Epithelial cell of proximal tubule (primary cell): ENCODE results near the gene PARP8. TPM values are rescaled to one million over a fixed set of nuclear protein-coding genes. Genes with fewer than 3 reads are reported as not detected.

Source experiments
- DNase-seq: peaks from one replicate; pipeline ENCODE4 v3.0.0-alpha.2; 2011; ENCODE audit warnings: low read depth
- H3K4me3 ChIP-seq: 2 replicates; pipeline ENCODE4 v1.5.1; 2011; ENCODE audit warnings: low read depth, mild to moderate bottlenecking, low read length
- CTCF ChIP-seq: conservative IDR thresholded peaks from 2 replicates; pipeline ENCODE4 v1.5.1; 2012; ENCODE audit warnings: low read depth, mild to moderate bottlenecking, low read length
- total RNA-seq: library from RNA; depleted of rRNA; stranded (reverse); fragments of >200 nt; gene quantifications from 2 replicates; pipeline ENCODE4 v1.2.3, GENCODE V29; 2015

The PARP8 gene
- total RNA-seq, 1 donor from 2014 or later, result 8.8 TPM

GRCh38 chr5:50832657-50833284 is 166.3 kb downstream of the PARP8 start:
- DNase-seq, result no peak
- H3K4me3 ChIP-seq, result no peak overlapping the region
- TF ChIP-seq CTCF, result no peak

DNA sequence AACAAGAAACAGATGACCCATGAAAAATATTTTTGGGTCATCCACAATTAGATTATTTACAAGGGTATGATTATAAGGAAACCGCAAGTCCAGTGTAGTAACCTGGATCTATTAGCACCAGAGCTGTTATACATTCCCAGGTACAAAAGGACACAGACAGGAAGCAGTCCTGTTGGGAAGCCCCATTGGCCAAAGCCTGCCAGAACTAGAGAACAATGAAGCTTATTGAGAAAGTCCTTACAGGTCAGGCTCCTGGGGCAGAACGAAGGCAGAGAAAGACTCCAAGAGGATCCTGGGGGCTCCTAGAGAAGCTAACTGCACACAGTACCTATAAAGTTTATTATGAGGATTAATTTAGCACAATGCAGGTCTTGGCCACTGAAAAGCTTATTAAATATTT is 169.9 kb downstream of the PARP8 start:
- H3K4me3 ChIP-seq, result no peak overlapping the region
- TF ChIP-seq CTCF, result no peak
- no peak for DNase-seq

DNA sequence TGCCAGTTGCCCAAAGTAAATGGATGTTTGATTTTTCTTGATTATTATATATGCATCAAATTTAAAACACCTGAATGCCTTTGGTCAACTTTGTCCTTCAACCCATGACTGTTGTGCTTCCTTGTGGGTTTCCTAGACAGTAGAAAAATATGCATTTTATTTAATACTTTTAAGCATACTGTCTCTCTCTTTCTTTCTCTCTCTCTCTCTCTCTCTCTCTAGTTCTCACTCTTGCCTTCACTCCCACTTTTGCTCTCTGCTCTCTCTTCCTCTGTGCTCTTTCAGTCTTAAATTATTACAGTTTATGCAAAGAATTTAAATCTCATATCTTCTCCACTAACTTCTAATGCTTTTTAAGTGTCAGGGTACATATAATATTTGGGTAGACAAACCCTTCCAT is 173.0 kb downstream of the PARP8 start:
- no peak for TF ChIP-seq CTCF
- no peak overlapping the region for H3K4me3 ChIP-seq
- no peak for DNase-seq

- DNase-seq, result no peak
- TF ChIP-seq CTCF, result no peak
- H3K4me3 ChIP-seq, result no peak overlapping the region
These were observed 176.7 kb downstream of the PARP8 start for GRCh38 chr5:50843091-50843490.

DNA sequence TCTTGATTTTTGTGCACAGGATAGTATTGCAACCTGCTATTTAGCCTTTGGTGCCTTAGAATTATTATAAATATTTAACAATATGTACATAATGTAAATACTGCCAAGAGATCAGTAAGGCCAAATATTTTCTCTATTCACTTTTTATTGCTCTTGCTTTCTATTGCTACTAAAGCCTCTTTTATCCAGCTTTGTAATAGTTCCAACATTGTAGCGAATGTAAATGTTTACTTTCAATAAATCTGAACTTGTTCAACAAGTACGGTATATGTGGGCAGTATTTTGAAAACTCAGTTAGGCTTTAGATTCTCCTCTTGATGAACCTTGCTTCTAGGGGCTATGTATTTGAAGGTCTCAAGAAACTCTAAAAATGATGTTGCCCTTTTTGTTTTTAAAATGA is 179.8 kb downstream of the PARP8 start:
- no peak for TF ChIP-seq CTCF
- DNase-seq, result no peak
- no peak overlapping the region for H3K4me3 ChIP-seq

GRCh38 chr5:50849554-50849953 is 183.1 kb downstream of the PARP8 start:
- no peak for TF ChIP-seq CTCF
- H3K4me3 ChIP-seq, result no peak overlapping the region
- DNase-seq, result no peak

DNA sequence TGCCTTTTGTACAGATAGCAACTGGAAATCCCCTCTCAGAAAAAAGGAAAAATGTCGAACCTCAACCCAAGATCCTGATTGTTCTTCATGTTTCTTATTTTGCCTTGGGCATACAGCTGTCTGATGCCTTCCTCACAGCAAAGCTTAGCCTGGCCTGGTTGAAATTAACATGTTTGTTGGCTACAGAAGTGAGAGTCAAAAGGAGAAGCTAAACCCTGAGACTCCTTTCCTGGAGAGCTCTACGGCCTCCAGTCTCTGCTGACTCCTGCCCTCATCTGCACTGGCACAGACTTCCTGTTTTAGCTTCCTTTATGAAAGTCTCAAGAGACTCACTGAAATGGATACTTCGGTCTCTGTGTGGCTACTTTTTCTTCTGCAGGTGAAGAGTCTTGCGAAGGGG is 186.7 kb downstream of the PARP8 start:
- TF ChIP-seq CTCF, result no peak
- DNase-seq, result no peak
- H3K4me3 ChIP-seq, result no peak overlapping the region
